Measurements from ENCODE around the gene CPO.

Gene CPO

DNA sequence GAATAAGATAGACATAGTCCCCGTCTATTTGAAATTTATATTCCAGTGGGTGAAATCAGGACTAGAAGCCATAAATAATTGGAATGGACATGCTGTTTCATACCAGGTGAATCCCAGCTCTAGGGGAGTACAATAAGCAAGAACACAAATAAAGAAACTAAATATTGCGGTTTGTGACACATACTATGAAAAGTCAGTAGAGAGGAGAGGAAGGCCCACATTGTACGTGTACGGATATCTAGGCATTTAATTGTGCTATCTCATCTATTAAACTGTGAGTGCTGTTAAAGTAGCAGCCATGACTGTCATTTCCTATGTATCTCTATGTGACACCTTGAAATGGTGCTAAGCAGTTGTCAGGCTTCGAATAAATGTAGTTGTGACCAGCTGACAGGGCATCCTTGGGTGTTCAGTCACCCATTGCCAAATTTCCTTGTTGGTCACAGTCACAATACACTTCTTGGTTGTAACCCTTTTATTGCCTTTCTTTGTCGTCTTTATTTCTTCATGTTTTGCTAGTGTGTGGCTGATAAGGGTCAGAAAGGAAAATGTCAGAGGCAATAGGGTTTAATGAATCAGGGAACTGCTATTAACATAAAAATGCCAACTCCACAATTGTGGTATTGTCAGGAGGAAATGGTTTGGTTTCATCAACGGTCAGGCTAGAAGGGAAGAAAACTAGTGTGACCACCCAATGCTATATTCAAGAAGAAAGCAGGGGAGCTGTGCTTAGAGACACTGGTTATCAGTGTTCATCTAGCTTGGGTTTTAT lies 31.5 kb downstream of the CPO start:
- no peak overlapping the region for H3K4me3 ChIP-seq (ENCODE audit: low read depth, low read length)

DNA sequence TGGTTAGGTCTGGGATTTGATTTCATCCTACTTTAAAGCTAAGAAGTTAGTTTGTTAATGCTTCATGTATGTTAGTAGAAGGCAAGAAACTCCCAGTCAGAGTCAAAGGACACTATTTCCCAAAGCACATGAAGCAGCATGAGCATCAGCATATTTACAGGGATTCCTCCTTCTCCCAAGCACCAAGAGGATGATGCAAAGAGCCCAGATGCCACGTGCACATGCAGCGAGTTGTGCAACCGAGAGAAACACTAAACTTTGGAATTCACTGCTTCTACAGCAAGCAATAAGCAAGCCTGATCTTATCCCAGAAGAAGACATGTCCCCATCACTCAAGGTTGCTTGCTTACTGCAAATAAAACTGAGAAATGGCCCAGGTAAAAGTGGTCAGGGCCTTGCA lies 32.5 kb downstream of the CPO start:
- no peak overlapping the region for H3K4me3 ChIP-seq (ENCODE audit: low read depth, low read length)

DNA sequence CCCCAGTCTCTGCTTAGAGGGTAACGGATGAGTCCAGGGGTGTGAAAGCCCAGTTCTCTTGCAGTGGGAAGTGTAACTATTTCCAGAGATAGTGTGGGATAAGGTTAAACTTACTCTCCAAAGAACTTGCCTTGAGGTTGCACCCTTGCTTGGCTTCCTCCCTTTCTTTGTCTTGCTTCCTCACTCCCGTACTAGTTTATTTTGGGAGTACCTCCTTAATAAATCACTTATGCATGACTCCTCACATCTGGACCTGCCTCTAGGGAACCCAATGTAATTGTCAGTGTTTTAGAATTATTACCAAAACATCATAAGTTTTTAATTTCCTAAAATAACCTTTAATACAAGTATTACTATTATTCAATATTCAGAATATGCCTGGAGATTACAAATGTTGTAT lies 35.2 kb downstream of the CPO start:
- no peak overlapping the region for H3K4me3 ChIP-seq (ENCODE audit: low read depth, low read length)

- H3K4me3 ChIP-seq (ENCODE audit: low read depth, low read length), result no peak overlapping the region
These were observed 39.4 kb downstream of the CPO start for GRCh38 chr2:206978746-206979145.

GRCh38 chr2:206979365-206979764 lies 40.0 kb downstream of the CPO start:
- no peak overlapping the region for H3K4me3 ChIP-seq (ENCODE audit: low read depth, low read length)

DNA sequence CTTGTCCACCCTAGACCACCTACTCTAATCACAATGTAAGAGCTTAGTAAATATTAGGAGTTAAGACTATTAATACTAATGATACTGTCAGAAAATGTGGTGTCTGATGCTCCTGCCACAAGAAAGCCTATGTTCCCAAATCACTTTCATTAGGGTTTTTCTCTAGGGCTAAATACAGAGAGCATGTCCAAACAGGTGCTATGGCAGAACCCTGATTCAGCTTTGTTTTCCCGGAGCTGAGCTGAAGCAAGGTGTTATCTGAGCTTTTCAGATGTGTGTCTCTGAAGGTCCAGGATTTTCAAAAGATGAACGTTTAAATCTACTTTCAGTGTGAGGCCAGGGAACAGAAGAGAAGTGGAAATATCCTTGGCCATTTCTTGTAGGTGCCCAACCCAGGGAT lies 40.6 kb downstream of the CPO start:
- no peak overlapping the region for H3K4me3 ChIP-seq (ENCODE audit: low read depth, low read length)

GRCh38 chr2:206980413-206980812 lies 41.1 kb downstream of the CPO start:
- no peak overlapping the region for H3K4me3 ChIP-seq (ENCODE audit: low read depth, low read length)

DNA sequence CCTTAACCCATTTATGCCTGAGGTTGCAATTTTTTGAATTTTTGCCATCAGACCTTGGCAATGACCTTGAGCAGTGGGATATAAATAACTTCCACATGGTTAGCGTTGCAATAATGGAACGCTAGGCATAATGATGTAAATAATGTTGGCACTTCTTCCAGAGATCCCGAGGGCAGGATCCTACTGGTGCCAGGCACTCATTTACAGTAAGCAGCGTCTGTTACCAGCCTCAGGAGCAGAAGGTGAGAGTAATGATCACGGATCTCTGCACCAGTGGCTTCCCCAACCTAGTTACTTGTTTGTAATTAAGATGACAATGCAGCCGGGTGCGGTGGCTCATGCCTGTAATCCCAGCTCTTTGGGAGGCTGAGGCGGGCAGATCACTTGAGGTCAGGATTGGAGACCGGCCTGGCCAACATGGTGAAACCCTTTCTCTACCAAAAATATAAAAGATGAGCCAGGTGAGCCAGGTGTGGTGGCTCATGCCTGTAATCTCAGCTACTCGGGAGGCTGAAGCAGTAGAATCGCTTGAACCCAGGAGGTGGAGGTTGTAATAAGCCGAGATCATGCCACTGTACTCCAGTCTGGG lies 41.9 kb downstream of the CPO start:
- no peak overlapping the region for H3K4me3 ChIP-seq (ENCODE audit: low read depth, low read length)

DNA sequence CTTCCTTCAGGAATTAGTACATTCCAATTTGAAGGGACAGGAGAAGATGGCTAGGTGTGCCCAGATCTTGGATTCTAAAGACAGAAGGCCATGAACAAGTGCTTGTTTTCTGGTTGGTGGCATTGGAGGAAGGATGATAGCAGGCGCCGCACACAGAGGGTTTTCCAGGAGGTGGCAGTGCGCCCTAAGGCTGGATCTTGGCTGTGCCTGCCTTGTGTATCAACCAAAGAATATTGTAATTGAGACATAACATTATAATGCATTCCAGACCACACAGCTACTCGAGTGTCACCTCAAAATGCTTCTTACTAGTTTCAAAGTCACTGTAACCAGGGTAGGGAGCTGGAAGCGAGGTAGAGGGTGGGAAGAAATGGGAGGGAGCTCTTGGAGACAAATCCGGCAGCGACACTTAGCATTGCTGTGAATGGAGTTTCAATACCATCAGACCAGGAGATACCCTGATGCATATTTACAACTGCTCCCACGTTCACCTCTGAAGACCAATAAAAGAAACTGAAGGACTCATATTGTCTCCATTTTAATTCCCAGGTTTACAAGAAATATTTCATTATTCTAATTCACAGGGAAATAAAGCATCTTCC lies 42.5 kb downstream of the CPO start:
- H3K4me3 ChIP-seq (ENCODE audit: low read depth, low read length), result no peak overlapping the region

GRCh38 chr2:206982360-206982955 lies 43.1 kb downstream of the CPO start:
- no peak overlapping the region for H3K4me3 ChIP-seq (ENCODE audit: low read depth, low read length)

- no peak overlapping the region for H3K4me3 ChIP-seq (ENCODE audit: low read depth, low read length)
These were observed 44.0 kb downstream of the CPO start for GRCh38 chr2:206983161-206983859.

- no peak overlapping the region for H3K4me3 ChIP-seq (ENCODE audit: low read depth, low read length)
These were observed 44.9 kb downstream of the CPO start for GRCh38 chr2:206984206-206984605.

DNA sequence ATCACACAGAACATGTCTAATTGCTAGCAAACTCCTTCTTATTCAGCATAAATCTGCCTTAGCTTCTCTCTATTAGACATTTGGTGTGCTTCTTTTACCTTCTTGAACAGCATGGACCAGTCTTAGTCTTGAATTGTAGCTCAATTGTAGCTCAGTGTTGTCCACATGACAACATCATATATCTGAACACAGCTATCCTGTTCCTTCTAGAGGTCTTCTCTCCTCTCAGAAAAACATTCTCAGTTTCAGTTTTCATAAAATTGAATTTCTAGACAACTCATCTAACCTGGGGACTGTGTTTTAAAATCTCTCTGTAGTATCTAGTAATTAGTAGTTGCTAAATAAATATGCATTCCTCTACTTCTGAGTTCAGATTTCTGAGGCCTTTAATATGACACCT lies 47.6 kb downstream of the CPO start:
- H3K4me3 ChIP-seq (ENCODE audit: low read depth, low read length), result no peak overlapping the region

- no peak overlapping the region for H3K4me3 ChIP-seq (ENCODE audit: low read depth, low read length)
These were observed 48.5 kb downstream of the CPO start for GRCh38 chr2:206987810-206988209.

- no peak overlapping the region for H3K4me3 ChIP-seq (ENCODE audit: low read depth, low read length)
These were observed 49.6 kb downstream of the CPO start for GRCh38 chr2:206988884-206989283.

- H3K4me3 ChIP-seq (ENCODE audit: low read depth, low read length), result no peak overlapping the region
These were observed 50.0 kb downstream of the CPO start for GRCh38 chr2:206989311-206989710.

DNA sequence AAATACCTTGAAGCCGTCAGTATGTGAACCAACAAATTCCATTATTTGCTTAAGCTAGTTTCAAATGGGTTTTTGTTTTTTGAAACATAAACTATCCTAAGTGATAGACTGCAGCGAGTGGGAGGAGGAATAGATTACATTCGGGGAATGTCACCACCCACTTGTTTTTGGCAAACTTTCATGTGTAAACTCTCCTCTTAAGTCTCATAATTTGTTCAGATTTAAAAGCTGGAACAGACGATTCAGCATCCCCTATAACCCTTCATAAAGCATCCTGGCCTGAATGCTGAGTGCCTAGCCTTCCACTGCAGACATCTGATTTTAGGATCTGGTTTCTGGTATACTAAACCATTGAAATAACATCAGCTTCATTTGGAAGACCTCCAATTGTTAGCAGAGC lies 51.0 kb downstream of the CPO start:
- H3K4me3 ChIP-seq (ENCODE audit: low read depth, low read length), result no peak overlapping the region

GRCh38 chr2:206991070-206991469 lies 51.8 kb downstream of the CPO start:
- H3K4me3 ChIP-seq (ENCODE audit: low read depth, low read length), result no peak overlapping the region

DNA sequence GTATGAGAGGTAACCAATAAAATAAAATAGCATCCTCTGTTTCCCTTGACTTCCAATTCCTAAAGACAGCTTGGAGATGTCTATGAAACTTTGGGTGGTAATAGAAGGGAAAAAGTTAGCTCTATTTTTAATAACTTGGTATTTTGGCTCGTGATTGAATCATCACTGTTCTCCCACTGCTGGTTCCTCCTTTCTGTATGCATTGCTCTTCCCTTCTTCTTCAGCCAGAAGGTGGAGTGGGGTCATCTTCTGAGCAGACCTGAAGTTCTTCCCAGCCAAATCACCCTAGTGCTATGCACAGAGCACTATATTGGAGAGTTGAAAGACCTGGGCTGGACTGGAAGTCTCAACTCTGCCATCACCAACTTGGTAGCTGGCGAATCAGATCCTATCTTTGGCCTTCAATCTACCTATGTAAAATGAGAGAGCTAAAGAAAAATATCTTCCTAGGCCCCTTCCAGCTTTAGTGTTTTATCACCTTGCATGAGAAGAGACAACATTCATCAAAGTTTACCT lies 54.1 kb downstream of the CPO start:
- H3K4me3 ChIP-seq (ENCODE audit: low read depth, low read length), result no peak overlapping the region

- no peak overlapping the region for H3K4me3 ChIP-seq (ENCODE audit: low read depth, low read length)
These were observed 54.6 kb downstream of the CPO start for GRCh38 chr2:206993964-206994363.

DNA sequence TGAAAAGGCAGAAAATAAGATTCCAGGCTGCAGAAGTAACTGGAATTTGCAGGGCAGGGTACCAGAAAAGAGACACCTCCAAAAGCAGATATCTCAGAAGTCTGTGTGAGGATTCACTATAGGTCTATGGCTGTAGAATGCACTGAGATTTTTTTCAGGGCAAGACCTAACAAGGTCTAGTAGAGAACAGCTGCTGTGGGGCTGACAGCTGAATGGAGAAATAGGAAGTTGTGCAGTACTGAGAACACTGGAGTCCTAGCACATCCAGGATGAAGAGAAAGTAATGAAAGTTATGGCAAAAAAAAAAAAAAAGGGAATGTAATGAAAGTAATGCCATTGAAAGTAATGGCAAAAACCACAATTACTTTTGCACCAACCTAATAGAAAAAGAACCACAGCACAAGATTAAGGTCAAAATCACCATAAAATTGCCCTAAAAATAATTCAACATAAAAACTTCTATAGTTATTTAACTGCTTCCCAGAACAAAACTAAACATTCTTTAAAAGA lies 57.3 kb downstream of the CPO start:
- H3K4me3 ChIP-seq (ENCODE audit: low read depth, low read length), result no peak overlapping the region

All from iPS-11a (cell line).